Sigmoid colon (tissue), 4 donors: Measurements from ENCODE around the gene DENND2A.
"Not testable (repeated sequence)": the region's sequence is repeated elsewhere in the genome, so short reads cannot be mapped to it uniquely, and the experiment has no call there.

Experiments
- CTCF ChIP-seq, 4 experiments: fragments of 450-650 bp in 3 of 4; fragments of 200-600 bp in 1 of 4; IDR thresholded peaks; one replicate each; pipeline ENCODE4 v1.5.1; 2016 to 2019; ENCODE audit warnings: antibody characterized with exemption in 4 of 4, mild to moderate bottlenecking in 3 of 4, moderate library complexity in 2 of 4
- POLR2AphosphoS5 ChIP-seq, 4 donors: sonication (generic); formaldehyde crosslinking; IDR thresholded peaks; one replicate each; pipeline ENCODE4 v1.6.1; 2017; ENCODE audit warnings: antibody characterized with exemption in 4 of 4

DNA sequence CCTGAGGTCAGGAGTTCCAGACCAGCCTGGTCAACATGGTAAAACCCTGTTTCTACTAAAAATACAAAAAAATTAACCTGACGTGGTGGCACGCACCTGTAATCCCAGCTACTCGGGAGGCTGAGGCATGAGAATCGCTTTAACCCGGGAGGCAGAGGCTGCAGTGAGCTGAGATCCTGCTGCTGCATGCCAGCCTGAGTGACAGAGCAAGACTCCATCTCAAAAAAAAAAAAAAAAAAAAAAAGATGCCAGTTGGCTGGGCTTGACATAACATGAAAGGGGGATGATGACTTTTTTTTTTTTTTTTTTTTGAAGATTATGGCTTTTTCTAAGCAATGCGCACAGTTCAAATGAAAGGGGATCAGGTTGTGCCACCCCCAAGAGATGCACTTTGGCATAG, 133.1 kb downstream of the DENND2A start:
- TF ChIP-seq POLR2AphosphoS5, CTCF (IDR thresholded peaks at IDR 0.05): not testable (repeated sequence)
